Stimulated activated CD4-positive, alpha-beta T cell treated with anti-CD3 and anti-CD28 coated beads, TNF-alpha, amount 100 ng/mL, for 4 hours (primary cell): Measurements from ENCODE around the gene GPR17.

Experiments
- DNase-seq, 3 experiments: peaks; one replicate each; pipeline ENCODE4 v3.0.0-alpha.2; 2020; ENCODE audit warnings: low read depth in 3 of 3

Gene GPR17

GRCh38 chr2:127670957-127671290 lies 25.0 kb downstream of the GPR17 start:
- no peak for DNase-seq

GRCh38 chr2:127671557-127672302 lies 25.8 kb downstream of the GPR17 start:
- no peak for DNase-seq

- no peak for DNase-seq
Observed at GRCh38 chr2:127672341-127673224, 26.6 kb downstream of the GPR17 start.

GRCh38 chr2:127673291-127674069 lies 27.5 kb downstream of the GPR17 start:
- no peak for DNase-seq

GRCh38 chr2:127674241-127675209 lies 28.6 kb downstream of the GPR17 start:
- no peak for DNase-seq

- DNase-seq, result no peak
Observed at GRCh38 chr2:127675331-127676261, 29.6 kb downstream of the GPR17 start, which contains the start of gene LIMS2. Gene LIMS2, minus strand, starts transcription at chr2:127675530. Its CDS starts 506 bp downstream, at chr2:127675024.

- DNase-seq, result no peak
Observed at GRCh38 chr2:127676906-127677305, 31.0 kb downstream of the GPR17 start.

- DNase-seq, result no peak
Observed at GRCh38 chr2:127678531-127678930, 32.6 kb downstream of the GPR17 start.

GRCh38 chr2:127678991-127679390 lies 33.0 kb downstream of the GPR17 start:
- DNase-seq, result no peak

- DNase-seq, result no peak
Observed at GRCh38 chr2:127679680-127680361, 33.9 kb downstream of the GPR17 start.

- no peak for DNase-seq
Observed at GRCh38 chr2:127680706-127681287, 34.8 kb downstream of the GPR17 start.

GRCh38 chr2:127681288-127681804 lies 35.4 kb downstream of the GPR17 start:
- no peak for DNase-seq

GRCh38 chr2:127681976-127682857 lies 36.3 kb downstream of the GPR17 start:
- no peak for DNase-seq

- DNase-seq, result no peak
Observed at GRCh38 chr2:127683056-127683455, 37.1 kb downstream of the GPR17 start.

GRCh38 chr2:127683757-127684156 lies 37.8 kb downstream of the GPR17 start:
- DNase-seq, result no peak

- DNase-seq, result no peak
Observed at GRCh38 chr2:127685410-127686080, 39.6 kb downstream of the GPR17 start.

- DNase-seq, result no peak
Observed at GRCh38 chr2:127688405-127688804, 42.5 kb downstream of the GPR17 start.
